NCI-H1048 (cell line): ENCODE data around the gene AKAP14.
"Not testable (repeated sequence)": the region's sequence is repeated elsewhere in the genome, so short reads cannot be mapped to it uniquely, and the experiment has no call there.

Source experiments
- DNase-seq: peaks from one replicate; lab custom pipeline; 2025; lab: John Stamatoyannopoulos, UW

The AKAP14 gene

DNA sequence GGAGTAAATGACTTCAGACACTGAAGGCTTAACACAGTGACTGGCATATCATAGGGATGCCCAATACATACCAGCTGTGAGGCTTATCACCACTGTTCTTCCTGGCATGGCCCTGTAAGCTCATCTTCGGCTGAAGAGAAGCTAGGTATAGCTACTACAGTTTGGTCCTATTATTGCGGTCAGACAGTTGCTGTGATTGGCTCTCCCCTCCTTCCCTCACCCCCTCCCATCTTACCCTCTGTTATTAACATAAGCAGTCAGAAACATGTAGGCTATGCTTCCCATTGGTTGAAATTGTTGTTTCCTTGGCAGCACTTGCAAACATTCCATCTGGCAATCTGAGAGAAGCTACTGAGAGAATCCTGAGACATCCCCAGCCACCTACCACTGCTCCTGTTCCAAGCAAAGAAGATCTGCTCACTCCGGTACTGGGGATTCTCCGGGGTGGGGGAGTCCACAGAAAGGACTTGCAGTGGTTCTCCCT lies at the start of gene AKAP14:
AKAP14 (plus strand) TSS at position 51 of the 484 bp plus-strand sequence. CDS start 7,331 bp downstream, outside the sequence.
- no peak for DNase-seq

DNA sequence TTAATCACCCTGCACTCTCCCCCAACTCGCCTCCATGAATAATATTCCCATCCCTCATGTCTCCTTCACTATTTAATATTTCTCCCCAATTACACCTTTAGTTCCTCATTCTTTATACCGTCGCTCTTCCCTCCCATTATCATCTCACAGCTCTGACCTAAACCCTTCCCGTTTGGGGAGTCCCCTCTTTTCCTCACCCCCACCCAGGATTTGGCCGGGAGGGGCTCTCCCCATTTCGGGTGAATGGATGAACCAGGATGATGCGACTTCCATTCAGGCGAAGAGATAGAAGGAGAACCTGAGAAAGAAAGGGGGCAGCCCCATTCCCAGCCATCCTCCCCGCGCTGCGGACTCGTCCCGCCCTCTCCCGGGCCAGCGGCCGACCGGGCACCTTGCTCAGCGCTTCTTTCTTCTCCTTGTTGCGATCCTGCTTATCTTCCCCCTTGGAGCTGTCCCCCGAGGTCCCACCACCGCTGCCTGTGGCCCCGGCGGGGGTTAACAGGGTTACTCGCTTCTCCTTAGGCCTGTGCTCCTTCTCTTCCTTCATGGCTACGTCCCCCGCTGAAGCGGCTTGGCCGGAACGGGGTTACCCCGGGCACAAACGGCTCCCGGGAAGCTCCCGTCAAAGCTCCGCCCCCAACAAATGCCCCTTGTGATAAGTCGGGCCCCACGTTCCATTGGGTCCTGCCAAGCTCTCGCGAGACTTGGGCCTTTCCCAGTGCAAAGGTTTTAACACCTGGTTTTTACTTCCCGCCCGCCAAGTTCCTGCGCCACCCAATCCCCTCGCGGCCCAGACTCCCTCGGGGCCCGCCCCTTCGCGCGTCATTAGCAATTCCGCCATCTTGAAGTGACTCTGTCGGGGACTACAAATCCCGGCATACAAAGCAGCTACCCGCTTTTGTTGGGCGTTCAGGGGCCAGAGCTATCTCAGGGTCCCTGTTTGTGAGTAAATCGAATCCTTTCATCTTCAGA lies 43.0 kb upstream of the AKAP14 start, which contains the start of gene UPF3B:
UPF3B (minus strand) TSS at position 582 of the 972 bp plus-strand sequence; CDS start at position 547, 35 bp downstream.
- DNase-seq: peak; percentile 88

DNA sequence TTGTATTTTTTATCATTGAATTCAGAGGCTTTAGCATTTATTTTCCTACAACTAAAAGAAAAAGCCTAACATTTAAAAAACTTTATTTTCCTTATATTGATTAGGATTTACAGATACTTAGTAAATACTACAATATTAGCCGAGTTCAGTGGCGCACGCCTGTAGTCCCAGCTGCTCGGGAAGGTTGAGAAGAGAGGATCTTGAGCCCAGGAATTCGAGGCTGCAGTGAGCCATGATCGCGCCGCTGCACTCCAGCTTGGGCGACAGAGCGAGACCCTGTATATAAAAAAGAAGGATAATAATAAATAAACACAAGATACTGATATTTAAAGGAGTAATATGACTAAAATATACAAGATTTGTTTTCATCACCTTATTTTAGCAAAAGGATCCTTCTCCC lies 42.2 kb upstream of the AKAP14 start:
- no peak for DNase-seq

DNA sequence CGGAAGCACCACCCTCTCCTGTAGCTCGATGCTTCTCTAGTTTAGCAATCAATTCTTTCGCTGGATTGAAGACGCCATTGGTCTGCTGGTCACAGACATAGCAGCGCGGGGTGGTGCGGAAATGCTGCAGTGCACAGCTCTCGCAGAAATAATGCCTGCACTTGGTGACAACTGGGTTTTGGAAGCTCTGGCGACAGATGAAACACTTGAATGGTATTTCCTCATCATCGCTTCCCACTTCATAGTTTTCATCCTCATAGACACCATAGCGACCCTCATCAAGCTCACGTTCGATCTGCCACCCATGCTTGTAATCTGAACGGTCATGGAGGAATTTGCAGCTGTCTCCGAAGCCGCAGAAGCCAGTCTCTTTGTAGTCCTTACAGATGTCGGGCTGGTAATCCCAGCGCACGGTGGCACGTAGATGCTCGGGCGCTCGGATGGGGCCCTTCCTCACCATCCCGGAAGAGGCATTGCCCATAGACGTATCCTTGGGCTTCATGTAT lies 25.0 kb upstream of the AKAP14 start:
- no peak for DNase-seq

DNA sequence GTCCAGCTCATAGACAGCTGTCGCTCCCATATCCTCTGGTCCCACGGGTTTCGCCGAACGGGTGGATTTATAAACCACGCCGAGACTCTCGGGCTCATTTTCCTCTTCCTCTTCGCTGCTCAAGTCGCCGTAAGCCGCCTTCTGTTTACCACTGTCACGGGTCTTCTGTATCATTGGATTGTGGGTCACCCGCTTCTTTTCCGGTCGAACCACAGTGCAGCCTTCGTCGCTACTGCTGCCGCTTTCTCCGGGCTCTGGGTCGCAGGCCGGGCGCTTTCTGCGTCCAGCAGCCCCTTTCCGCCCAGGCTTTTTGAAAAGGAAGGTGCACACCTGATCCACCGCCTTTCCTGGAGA lies 24.5 kb upstream of the AKAP14 start:
- no peak for DNase-seq

DNA sequence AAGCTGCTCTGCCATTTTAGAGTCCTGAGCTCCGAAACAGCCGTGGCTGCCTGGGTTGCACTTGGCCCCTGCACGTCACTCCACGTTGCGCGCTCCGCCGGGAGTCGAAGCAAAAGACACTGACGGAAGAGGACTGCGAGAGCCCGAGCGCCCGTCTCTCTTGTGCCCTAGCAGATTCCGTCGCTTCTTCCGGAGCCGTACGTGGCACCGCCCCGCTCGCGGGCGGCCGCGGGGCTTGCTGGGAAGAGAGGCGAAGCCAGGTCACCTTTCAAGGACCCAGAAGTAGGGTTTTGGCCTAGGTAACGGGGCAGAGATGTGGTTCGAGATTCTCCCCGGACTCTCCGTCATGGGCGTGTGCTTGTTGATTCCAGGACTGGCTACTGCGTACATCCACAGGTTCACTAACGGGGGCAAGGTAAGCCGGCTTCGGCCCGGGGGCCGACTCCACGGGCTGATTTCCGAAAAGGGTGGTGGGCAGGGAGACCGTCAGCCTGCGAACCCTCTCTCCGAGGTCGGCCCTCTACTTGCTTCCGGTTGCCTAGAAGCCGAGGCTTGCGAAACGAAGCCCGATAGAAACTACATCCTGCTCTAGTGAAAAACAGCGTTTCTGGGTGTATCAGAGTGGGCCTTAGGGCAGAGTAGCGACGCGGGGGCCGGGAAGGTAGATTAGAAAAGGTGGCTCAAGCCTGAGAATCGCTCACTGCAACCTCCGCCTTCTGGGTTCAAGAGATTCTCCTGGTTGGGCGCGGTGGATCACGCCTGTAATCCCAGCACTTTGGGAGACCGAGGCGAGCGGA lies 23.9 kb upstream of the AKAP14 start, which contains the start of the genes NDUFA1 and RNF113A:
NDUFA1 (plus strand) TSS at position 234 of the 797 bp plus-strand sequence; CDS start at position 314, 80 bp downstream.
RNF113A (minus strand) TSS at position 135 of the 797 bp plus-strand sequence; CDS start at position 15, 120 bp downstream.
- peak; percentile 60 for DNase-seq

DNA sequence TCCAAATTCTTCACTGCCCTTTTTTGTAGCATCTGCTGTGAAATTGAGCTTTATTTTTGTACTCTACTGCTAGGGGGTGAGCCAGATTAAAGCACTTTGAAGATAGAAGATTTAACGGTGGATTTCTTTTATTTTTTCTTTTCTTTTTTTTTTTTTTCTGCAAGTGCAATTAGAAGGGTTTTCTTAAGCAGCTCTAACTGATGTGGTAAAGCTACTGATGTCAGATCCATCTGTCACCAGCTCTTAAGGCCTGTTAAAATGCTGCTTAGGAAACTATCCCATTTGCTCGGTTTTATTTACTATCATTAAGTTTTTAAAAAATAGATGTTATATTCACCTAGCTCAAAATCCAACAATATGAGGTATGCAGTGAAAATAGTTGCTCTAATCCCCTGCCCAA lies 17.0 kb upstream of the AKAP14 start:
- no peak for DNase-seq

DNA sequence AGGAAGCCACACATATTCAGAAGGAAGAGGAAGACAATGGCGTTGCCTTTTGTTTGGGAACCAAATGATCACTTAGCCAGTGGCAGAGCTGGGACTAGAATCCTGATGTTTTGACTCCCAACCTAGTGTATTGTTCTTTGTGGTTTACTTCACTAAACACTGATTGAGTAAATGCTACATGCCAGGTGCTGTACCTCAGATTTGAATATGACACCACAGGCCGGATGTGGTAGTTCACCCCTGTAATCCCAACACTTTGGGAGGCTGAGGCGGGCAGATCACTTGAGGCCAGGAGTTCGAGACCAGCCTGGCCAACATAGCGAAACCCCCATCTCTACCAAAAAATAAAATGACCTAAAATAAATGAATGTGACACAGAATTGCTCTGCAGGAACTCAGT lies 15.6 kb upstream of the AKAP14 start:
- no peak for DNase-seq

DNA sequence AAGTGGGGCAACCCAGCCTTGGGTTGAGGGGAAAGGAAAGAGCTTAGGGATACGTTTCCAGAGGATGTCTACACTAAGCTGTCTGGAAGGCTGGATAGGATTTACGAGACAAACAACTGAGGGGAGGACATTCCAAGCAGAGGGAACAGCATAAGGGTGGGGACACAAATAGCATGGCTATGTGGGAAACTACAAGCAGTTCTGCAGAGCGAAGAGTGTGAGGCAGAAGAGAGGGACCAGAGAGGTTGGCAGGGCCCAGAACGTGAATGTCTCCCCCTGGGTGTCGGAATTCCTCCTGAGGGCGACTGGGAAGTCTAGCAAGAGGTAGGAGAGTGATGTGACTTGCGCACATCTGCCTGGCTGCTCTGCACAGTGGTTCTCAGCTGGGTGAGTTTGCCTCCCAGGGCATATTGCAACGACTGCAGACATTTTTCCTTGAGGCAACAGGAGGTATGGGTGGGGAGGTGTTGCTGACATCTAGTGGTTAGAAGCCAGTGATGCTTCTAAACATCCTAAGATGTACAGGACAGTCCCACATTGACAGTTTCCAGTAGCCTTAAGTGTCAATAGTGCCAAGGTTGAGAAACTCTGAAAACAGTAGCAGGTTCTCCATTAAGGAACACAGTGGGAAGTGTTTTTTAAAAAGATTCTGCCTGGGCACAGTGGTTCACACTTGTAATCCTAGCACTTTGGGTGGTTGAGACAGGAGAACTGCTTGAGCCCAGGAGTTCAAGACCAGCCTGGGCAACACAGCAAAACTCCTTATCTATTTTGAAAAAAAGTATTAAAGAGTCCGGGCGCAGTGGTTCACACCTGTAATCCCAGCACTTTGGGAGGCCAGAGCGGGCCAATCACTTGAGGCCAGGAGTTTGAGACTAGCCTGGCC lies 14.9 kb upstream of the AKAP14 start:
- DNase-seq: no peak

DNA sequence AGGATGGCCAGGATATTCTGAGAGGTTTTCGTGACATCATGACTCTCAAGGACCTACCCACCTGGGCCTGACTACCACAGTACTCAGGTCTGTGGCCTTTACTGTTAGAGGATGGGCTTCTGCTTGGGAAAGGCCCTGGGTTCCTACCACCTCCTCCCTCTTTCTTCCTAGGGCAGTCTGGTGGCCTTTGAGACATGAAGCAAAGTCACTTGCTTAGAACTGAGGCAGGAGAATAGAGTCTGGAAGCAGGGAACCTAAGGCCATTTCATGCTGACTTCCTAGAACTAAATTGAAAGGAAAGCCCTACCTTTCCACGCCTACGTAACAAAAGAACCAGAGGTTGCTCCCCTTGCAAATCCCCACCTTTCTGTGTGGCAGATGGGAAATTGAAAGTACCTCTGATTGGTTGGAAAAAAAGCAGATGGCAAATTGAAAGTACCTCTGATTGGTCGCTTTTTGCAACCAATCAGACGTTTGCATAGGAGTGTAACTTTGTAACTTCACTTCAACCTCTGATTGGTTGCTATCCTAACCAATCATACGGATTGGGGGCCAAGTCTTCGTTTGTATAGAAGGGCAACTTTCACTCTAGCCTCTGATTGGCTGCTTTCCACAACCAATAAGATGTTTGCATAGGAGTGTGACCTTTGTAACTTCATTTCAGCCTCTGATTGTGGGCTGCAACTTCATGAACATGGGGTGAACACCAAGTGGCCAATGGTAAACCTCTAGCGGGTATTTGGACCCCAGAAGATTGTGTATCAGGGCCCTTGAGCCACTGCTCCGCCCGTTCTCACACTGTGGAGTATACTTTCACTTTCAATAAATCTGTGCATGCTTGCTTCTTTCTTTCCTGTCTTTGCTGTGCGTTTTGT lies 9.9 kb upstream of the AKAP14 start:
- no peak for DNase-seq

DNA sequence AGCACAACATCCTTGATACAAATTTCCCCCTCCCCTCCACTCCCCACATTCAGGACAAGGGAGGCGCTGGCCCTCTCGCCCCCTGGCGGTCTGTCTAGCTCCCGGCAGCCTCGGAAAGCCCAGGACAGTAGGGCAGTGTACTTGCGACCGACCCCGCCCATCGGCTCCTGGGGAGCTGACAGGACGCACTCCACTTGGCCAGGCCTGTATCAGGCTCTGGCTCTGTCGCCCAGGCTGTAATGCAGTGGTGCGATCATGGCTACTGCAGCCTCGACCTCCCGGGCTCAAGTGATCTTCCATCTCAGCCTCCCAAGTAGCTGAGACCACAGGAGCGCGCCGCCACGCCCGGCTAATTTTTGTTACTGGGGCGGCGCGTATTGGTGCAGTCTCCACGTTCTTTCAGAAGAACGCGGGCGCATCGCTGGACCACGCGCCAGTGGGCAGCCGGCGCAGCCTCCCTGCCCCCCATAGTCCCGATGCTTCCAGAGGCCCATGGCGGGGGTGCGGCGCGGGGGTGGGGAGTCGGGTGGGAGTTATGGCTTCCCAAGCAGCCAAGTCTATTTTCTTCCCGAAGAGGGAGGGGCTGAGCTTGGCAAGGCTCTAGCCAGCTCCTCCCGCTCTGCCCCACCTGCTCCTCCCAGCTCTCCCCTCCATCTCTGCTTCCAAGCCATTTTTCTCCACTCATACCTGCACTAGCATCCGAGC lies 7.8 kb upstream of the AKAP14 start:
- DNase-seq: no peak

DNA sequence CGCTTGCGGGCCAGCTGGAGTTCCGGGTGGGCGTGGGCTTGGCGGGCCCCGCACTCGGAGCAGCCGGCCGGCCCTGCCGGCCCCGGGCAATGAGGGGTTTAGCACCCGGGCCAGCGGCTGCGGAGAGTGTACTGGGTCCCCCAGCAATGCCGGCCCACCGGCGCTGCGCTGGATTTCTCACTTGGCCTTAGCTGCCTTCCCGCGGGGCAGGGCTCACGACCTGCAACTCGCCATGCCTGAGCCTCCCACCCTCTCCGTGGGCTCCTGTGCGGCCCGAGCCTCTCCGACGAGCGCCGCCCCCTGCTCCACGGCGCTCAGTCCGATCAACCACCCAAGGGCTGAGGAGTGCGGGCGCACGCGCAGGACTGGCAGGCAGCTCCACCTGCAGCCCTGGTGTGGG lies 5.1 kb upstream of the AKAP14 start:
- DNase-seq: not testable (repeated sequence)

DNA sequence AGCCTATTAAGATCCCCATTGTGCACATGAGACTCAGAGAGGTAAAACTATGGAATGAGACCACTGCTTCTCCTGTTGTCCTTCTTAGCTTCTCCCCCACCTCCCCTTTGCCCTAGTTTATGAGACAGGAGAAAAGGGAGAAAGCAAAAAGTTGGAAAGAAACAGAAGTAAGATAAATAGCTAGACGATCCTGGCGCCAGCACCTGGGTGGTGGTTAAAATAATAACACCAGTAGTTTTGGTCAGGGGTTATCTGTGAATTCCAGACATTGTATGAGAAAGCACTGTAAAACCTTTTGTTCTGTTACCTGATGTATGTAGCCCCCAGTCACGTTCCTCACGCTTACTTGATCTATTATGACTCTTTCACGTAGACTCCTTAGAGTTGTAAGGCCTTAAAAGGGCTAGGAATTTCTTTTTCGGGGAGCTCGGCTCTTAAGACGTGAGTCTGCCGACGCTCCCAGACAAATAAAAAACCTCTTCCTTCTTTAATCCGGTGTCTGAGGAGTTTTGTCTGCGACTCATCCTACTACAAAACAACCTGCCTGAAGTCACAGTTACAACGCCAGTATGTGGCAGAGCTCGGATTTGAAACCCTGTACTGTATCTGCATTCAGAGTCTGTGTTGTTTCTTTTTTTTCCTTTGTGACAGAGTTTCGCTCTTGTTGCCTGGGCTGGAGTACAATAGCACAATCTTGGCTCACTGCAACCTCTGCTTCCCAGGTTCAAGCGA lies 3.6 kb upstream of the AKAP14 start:
- DNase-seq: not testable (repeated sequence)

DNA sequence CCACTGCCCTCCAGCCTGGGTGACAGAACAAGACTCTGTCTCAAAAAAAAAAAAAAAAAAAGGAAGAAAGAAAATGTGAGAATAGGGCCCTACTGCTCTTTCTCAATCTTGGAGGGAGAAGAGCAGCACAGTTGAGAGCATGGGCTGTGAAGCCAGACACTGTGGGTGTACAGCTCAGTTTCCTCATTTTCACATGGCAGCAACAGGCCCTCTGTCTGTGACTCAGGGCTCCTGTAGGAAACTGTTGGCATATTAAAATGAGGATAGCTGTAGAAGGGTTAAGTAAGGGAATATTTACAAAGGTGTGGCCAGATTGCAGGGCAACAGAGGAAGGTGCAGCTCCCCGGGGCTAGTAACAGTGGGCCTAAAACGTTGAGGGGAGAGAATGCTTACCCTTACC lies 3.4 kb downstream of the AKAP14 start:
- DNase-seq: no peak

DNA sequence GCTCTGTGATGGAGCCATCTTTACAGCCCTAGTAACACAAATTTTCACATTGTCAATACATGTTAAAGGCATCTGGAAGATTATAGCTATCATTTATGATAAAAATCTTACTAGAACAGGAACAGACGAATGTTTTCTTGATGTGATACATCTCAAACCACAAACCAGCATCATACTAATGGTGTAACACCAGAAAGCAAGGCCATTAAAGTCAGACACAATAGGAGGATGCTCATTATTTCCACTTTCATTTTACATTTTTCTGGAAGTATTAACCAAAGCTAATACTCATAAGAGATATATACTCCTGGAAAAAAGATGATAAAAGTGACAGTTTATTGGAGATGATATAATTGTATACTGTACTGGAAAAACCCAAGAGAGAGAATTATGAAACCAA lies 5.3 kb downstream of the AKAP14 start:
- DNase-seq: no peak

DNA sequence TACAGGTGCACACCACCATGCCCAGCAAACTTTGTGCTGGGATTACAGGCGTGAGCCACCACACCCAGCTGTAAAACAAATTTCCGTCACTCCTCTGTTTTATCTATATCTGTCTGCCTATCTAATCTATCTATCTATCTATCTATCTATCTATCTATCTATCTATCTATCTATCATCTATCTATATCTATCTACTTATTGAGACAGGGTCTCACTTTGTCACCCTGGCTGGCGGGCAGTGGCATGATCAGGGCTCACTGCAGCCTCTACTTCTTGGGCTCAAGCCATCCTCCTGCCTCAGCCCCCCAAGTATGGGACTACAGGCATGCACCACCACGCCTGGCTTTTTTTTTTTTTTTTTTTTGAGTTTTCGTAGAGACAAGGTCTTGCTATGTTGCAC lies 20.6 kb downstream of the AKAP14 start:
- no peak for DNase-seq

DNA sequence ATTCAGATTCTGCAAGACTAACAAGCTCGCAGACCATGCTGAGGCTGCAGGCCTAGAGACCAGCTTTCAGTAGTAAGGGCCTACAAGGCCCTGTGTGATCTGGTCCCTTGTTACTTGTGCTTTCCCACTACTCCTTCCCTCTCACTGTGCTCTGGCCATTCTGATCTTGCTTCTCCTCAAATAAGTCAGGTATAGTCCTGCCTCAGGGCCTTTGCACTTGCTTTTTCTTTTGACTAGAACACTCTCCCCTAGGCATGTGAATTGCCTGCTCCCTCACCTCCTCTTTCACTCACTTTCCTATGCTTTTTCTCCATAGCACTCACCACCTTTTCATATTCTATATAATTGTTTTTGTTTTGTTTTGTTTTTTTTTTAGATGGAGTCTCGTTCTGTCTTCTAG lies 22.2 kb downstream of the AKAP14 start:
- DNase-seq: no peak

DNA sequence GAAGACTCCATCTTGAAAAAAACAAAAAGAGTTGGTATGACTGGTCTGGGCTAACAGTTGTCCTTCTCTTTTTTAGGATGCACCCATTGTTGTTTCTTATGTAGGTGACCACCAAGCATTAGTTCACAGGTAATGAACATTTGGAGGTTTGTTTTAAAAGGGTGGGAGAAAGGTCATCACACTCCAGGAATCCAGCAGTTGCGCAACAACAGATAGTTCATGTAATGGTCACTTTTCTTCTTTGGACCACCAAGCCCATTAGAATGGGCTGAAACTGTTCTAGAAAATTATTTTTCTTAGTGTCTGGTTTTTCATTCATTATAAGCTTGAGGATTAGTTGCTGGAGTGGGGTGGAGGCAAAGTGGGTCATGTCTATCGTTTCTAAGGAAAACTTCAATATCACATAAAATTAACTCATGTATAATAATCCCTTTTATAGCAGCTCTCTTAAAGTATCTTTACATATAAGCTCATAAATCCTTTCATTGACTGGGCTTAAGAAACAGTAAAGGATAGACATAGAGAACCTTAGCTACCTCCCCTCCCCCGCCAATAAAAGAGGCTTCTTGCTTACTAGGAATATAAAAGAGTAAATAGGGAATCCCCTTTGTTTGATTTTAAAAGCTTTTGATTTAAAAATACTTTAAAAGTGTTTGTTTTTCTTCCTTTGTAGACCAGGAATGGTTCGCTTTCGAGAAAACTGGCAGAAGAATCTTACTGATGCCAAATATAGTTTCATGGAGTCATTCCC lies 24.3 kb downstream of the AKAP14 start:
- DNase-seq: no peak
